ENCODE data around the gene RNF144A. TPM values are rescaled to one million over a fixed set of nuclear protein-coding genes. Genes with fewer than 3 reads are reported as not detected.

Gene RNF144A
- total and polyA plus RNA-seq, 3 experiments from 2014 or later, result 8.3 to 14.9 (median 13.5) TPM

GRCh38 chr2:6952101-6952500 is 34.9 kb downstream of the RNF144A start:
- Mint-ChIP-seq H3K9me3 (no peaks in the 10 kb centered on the region), H3K27ac (no peak overlapping the region), H3K4me1 (peaks cover 27 to 60% (median 34%) of the 10 kb centered on the region in 3 donors), H3K27me3 (no peaks in the 10 kb centered on the region), H3K4me3 (no peak overlapping the region), H3K36me3 (peaks cover 0 to 33% (median 15%) of the 10 kb centered on the region in 3 donors)
- no peaks in the 10 kb centered on the region for H3K36me3 ChIP-seq (ENCODE audit: insufficient read depth, low read length)
- POLR2A ChIA-PET, result no interaction called here
- no peak overlapping the region for H3K27ac ChIP-seq (ENCODE audit: low read depth, low read length)
- DNase-seq, result no peak
- no peaks in the 10 kb centered on the region for H3K9me3 ChIP-seq (ENCODE audit: low read length)
- CTCF ChIA-PET, result interaction anchor here (0.5 to 0.8 kb wide), 2 partner anchors 52 to 54 kb away, joined by 3 read pairs; no protein-coding TSS in a partner anchor
- H3K27me3 ChIP-seq (ENCODE audit: insufficient read depth, low read length, poor library complexity, severe bottlenecking), result no peaks in the 10 kb centered on the region
- no peak overlapping the region for H3K4me3 ChIP-seq (ENCODE audit: low read length)
- H3K4me1 ChIP-seq (ENCODE audit: insufficient read depth, low read length), result no peaks in the 10 kb centered on the region

GRCh38 chr2:6954586-6954985 is 37.4 kb downstream of the RNF144A start:
- H3K36me3 Mint-ChIP-seq, result peaks cover 0 to 34% (median 11%) of the 10 kb centered on the region in 3 donors
- H3K4me1 Mint-ChIP-seq, result peaks cover 26 to 60% (median 33%) of the 10 kb centered on the region in 3 donors
- Histone ChIP-seq H3K27ac (ENCODE audit: low read depth, low read length) (no peak overlapping the region), H3K36me3 (ENCODE audit: insufficient read depth, low read length) (no peaks in the 10 kb centered on the region), H3K9me3 (ENCODE audit: low read length) (no peaks in the 10 kb centered on the region), H3K4me1 (ENCODE audit: insufficient read depth, low read length) (no peaks in the 10 kb centered on the region), H3K4me3 (ENCODE audit: low read length) (no peak overlapping the region), H3K27me3 (ENCODE audit: insufficient read depth, low read length, poor library complexity, severe bottlenecking) (no peaks in the 10 kb centered on the region)
- peak overlapping the region in 1 of 8 donors; percentile 24 for H3K27ac Mint-ChIP-seq
- no peak overlapping the region for H3K4me3 Mint-ChIP-seq
- no peak for DNase-seq
- no peaks in the 10 kb centered on the region for H3K9me3 Mint-ChIP-seq
- ChIA-PET CTCF (no interaction called here), POLR2A (no interaction called here)
- H3K27me3 Mint-ChIP-seq, result no peaks in the 10 kb centered on the region

- no peaks in the 10 kb centered on the region for H3K9me3 ChIP-seq (ENCODE audit: low read length)
- CTCF ChIA-PET, result no interaction called here
- Mint-ChIP-seq H3K4me1 (peaks cover 30 to 63% (median 35%) of the 10 kb centered on the region in 3 donors), H3K4me3 (peak overlapping the region in 1 of 7 donors; percentile 52), H3K9me3 (no peaks in the 10 kb centered on the region), H3K27me3 (no peaks in the 10 kb centered on the region), H3K36me3 (peaks cover 0 to 34% (median 11%) of the 10 kb centered on the region in 3 donors), H3K27ac (peak overlapping the region in 3 of 8 donors; percentile 38 to 68 (median 47))
- no peaks in the 10 kb centered on the region for H3K36me3 ChIP-seq (ENCODE audit: insufficient read depth, low read length)
- H3K27me3 ChIP-seq (ENCODE audit: insufficient read depth, low read length, poor library complexity, severe bottlenecking), result no peaks in the 10 kb centered on the region
- POLR2A ChIA-PET, result no interaction called here
- H3K4me3 ChIP-seq (ENCODE audit: low read length), result no peak overlapping the region
- H3K27ac ChIP-seq (ENCODE audit: low read depth, low read length), result no peak overlapping the region
- DNase-seq, result no peak
- peaks cover 10% of the 10 kb centered on the region for H3K4me1 ChIP-seq (ENCODE audit: insufficient read depth, low read length)
These were observed 38.4 kb downstream of the RNF144A start for GRCh38 chr2:6955511-6956136.

GRCh38 chr2:6956566-6956965 is 39.4 kb downstream of the RNF144A start:
- Mint-ChIP-seq H3K4me3 (no peak overlapping the region), H3K4me1 (peaks cover 28 to 60% (median 36%) of the 10 kb centered on the region in 3 donors), H3K27ac (no peak overlapping the region), H3K27me3 (no peaks in the 10 kb centered on the region), H3K36me3 (peaks cover 0 to 36% (median 11%) of the 10 kb centered on the region in 3 donors), H3K9me3 (no peaks in the 10 kb centered on the region)
- Histone ChIP-seq H3K27me3 (ENCODE audit: insufficient read depth, low read length, poor library complexity, severe bottlenecking) (no peaks in the 10 kb centered on the region), H3K4me1 (ENCODE audit: insufficient read depth, low read length) (peaks cover 11% of the 10 kb centered on the region), H3K4me3 (ENCODE audit: low read length) (no peak overlapping the region), H3K27ac (ENCODE audit: low read depth, low read length) (no peak overlapping the region), H3K9me3 (ENCODE audit: low read length) (no peaks in the 10 kb centered on the region), H3K36me3 (ENCODE audit: insufficient read depth, low read length) (no peaks in the 10 kb centered on the region)
- ChIA-PET POLR2A (no interaction called here), CTCF (no interaction called here)
- DNase-seq, result no peak

- H3K27ac Mint-ChIP-seq, result no peak overlapping the region
- peaks cover 11% of the 10 kb centered on the region for H3K4me1 ChIP-seq (ENCODE audit: insufficient read depth, low read length)
- no peaks in the 10 kb centered on the region for H3K27me3 Mint-ChIP-seq
- no peaks in the 10 kb centered on the region for H3K9me3 Mint-ChIP-seq
- H3K4me3 ChIP-seq (ENCODE audit: low read length), result no peak overlapping the region
- no peaks in the 10 kb centered on the region for H3K9me3 ChIP-seq (ENCODE audit: low read length)
- H3K4me1 Mint-ChIP-seq, result peaks cover 26 to 64% (median 40%) of the 10 kb centered on the region in 3 donors
- H3K27me3 ChIP-seq (ENCODE audit: insufficient read depth, low read length, poor library complexity, severe bottlenecking), result no peaks in the 10 kb centered on the region
- H3K36me3 ChIP-seq (ENCODE audit: insufficient read depth, low read length), result no peaks in the 10 kb centered on the region
- peaks cover 0 to 39% (median 13%) of the 10 kb centered on the region in 3 donors for H3K36me3 Mint-ChIP-seq
- H3K4me3 Mint-ChIP-seq, result no peak overlapping the region
- POLR2A ChIA-PET, result no interaction called here
- H3K27ac ChIP-seq (ENCODE audit: low read depth, low read length), result no peak overlapping the region
- DNase-seq, result no peak
- CTCF ChIA-PET, result no interaction called here
These were observed 40.0 kb downstream of the RNF144A start for GRCh38 chr2:6957031-6957714.

GRCh38 chr2:6957910-6958615 is 40.9 kb downstream of the RNF144A start:
- Mint-ChIP-seq H3K27me3 (no peaks in the 10 kb centered on the region), H3K27ac (no peak overlapping the region), H3K4me3 (no peak overlapping the region), H3K4me1 (peaks cover 25 to 68% (median 46%) of the 10 kb centered on the region in 3 donors), H3K36me3 (peaks cover 0 to 44% (median 17%) of the 10 kb centered on the region in 3 donors), H3K9me3 (no peaks in the 10 kb centered on the region)
- no peak for DNase-seq
- H3K27ac ChIP-seq (ENCODE audit: low read depth, low read length), result no peak overlapping the region
- ChIA-PET POLR2A (no interaction called here), CTCF (no interaction called here)
- no peaks in the 10 kb centered on the region for H3K36me3 ChIP-seq (ENCODE audit: insufficient read depth, low read length)
- H3K4me3 ChIP-seq (ENCODE audit: low read length), result no peak overlapping the region
- H3K27me3 ChIP-seq (ENCODE audit: insufficient read depth, low read length, poor library complexity, severe bottlenecking), result no peaks in the 10 kb centered on the region
- no peaks in the 10 kb centered on the region for H3K9me3 ChIP-seq (ENCODE audit: low read length)
- peaks cover 11% of the 10 kb centered on the region for H3K4me1 ChIP-seq (ENCODE audit: insufficient read depth, low read length)

- Histone ChIP-seq H3K27me3 (ENCODE audit: insufficient read depth, low read length, poor library complexity, severe bottlenecking) (no peaks in the 10 kb centered on the region), H3K9me3 (ENCODE audit: low read length) (no peaks in the 10 kb centered on the region), H3K4me3 (ENCODE audit: low read length) (no peak overlapping the region), H3K27ac (ENCODE audit: low read depth, low read length) (no peak overlapping the region), H3K4me1 (ENCODE audit: insufficient read depth, low read length) (peaks cover 11% of the 10 kb centered on the region), H3K36me3 (ENCODE audit: insufficient read depth, low read length) (no peaks in the 10 kb centered on the region)
- H3K27me3 Mint-ChIP-seq, result no peaks in the 10 kb centered on the region
- ChIA-PET CTCF (no interaction called here), POLR2A (no interaction called here)
- no peak for DNase-seq
- no peak overlapping the region for H3K4me3 Mint-ChIP-seq
- H3K4me1 Mint-ChIP-seq, result peaks cover 25 to 68% (median 53%) of the 10 kb centered on the region in 3 donors
- H3K9me3 Mint-ChIP-seq, result peaks cover 0 to 2% (median 0%) of the 10 kb centered on the region in 5 donors
- peaks cover 1 to 45% (median 17%) of the 10 kb centered on the region in 3 donors for H3K36me3 Mint-ChIP-seq
- H3K27ac Mint-ChIP-seq, result peak overlapping the region in 1 of 8 donors; percentile 11
These were observed 41.5 kb downstream of the RNF144A start for GRCh38 chr2:6958616-6959235.

All from CD8-positive, alpha-beta memory T cell (primary cell).